ENCODE data around the gene GPC5.
"Not testable (repeated sequence)": the region's sequence is repeated elsewhere in the genome, so short reads cannot be mapped to it uniquely, and the experiment has no call there.

GPC5 gene

GRCh38 chr13:92843549-92843948 lies 1445.1 kb downstream of the GPC5 start:
- DNase-seq (ENCODE audit: low spot score): peak; percentile 31

- DNase-seq (ENCODE audit: low spot score): no peak
These were observed 1451.0 kb downstream of the GPC5 start for GRCh38 chr13:92849381-92849780.

GRCh38 chr13:92864584-92865284 lies 1466.3 kb downstream of the GPC5 start:
- no peak for DNase-seq (ENCODE audit: low spot score)

GRCh38 chr13:92873029-92873428 lies 1474.6 kb downstream of the GPC5 start:
- no peak for DNase-seq (ENCODE audit: low spot score)

- DNase-seq (ENCODE audit: low spot score): no peak
These were observed 1488.2 kb downstream of the GPC5 start for GRCh38 chr13:92886535-92887077.

- no peak for DNase-seq (ENCODE audit: low spot score)
These were observed 1496.0 kb downstream of the GPC5 start for GRCh38 chr13:92894447-92894846.

GRCh38 chr13:92896842-92897241 lies 1498.4 kb downstream of the GPC5 start:
- DNase-seq (ENCODE audit: low spot score): no peak

- not testable (repeated sequence) for DNase-seq (ENCODE audit: low spot score)
These were observed 1500.5 kb downstream of the GPC5 start for GRCh38 chr13:92898946-92899345.

GRCh38 chr13:92900446-92900845 lies 1502.0 kb downstream of the GPC5 start:
- DNase-seq (ENCODE audit: low spot score): no peak

GRCh38 chr13:92901739-92902138 lies 1503.3 kb downstream of the GPC5 start:
- no peak for DNase-seq (ENCODE audit: low spot score)

- no peak for DNase-seq (ENCODE audit: low spot score)
These were observed 1514.2 kb downstream of the GPC5 start for GRCh38 chr13:92912629-92913028.

GRCh38 chr13:92913840-92914239 lies 1515.4 kb downstream of the GPC5 start:
- DNase-seq (ENCODE audit: low spot score): no peak
